DMS153 treated with DMSO at 0.1 percent for 48 hours (cell line): ENCODE results near the gene PTPRN2.

Experiments used
- DNase-seq: peaks from one replicate; lab custom pipeline; 2025; ENCODE audit not compliant: unreplicated experiment; lab: John Stamatoyannopoulos, UW

The PTPRN2 gene

DNA sequence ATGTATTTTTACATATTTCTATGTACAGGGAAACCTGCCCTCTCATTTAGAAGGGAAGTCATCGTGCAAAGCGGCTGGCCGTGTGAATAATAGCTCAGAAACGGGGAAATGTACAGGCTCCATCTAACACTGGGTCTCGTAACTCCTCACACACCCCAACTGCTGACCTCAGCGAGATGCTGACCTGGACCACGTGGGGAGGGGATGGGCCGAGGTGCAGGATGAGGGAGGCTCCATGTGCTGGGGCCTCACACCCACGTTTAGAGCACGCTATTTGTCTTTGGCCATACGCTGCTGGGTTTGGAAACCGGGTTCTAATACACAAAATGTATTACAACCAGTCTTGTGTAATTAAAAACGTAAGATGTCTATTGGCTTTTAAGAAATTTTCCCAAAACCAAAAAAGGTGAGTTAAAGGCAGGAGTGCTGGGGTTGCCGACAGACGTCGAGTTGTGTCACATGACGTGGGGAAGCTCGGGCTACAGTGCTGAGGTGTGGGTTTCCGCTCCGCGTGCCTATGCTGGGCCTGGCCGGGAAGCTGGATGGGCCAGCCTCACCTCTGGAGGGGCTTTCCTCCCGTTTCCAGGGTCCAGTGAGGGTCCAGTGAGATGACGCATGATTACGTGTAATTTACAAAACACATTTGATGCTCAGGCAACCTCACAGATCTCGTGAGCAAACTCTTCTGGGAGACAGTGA lies 1035.2 kb downstream of the PTPRN2 start:
- DNase-seq = no peak

GRCh38 chr7:157551325-157552070 lies 1036.1 kb downstream of the PTPRN2 start:
- no peak for DNase-seq

DNA sequence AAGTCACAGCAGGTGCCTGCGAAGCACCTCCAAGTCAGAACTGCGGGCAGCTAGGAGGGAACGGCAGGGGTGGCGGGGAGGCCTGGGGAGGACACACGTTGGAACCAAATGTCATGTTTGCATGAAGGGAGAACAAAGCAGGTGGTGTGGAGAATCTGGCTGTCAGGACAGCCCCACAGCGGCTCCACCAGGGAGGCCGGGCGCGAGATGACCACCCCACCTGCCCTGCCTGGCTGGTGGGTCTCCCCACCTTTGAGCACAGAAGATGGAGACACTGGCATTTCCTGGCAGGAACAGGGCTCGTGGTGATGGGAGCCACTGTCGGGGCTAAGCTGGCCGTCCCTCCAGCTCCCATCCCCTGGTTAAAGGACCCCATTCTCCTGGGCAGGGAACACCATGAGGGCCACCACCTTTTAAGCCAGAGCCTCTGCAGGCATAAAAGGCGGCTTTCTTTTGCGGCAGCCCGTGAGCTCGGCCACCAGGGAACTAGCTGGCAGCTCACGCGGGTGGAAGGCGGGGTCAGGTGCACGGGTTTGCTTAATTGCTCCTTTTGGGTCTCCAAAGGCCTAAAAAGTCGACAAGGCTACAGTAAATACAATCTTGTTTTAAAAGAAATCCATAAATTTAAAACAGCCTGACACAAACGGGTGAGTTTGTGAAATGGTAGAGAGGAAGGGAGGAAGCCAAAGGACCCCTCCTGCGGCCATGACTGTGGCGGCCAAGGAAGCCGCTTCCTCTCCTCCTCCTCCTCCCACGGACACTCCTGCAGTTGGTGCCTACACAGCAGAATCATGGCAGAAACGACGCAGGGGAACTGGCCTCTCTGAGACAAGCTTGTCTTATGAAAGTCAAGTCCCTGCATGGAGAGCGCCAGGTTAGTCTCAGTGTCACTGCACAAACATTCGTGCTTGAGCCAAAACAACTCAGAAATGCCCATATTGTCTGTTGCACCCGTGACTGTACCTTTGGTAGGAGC lies 1037.0 kb downstream of the PTPRN2 start:
- no peak for DNase-seq

GRCh38 chr7:157549612-157550299 lies 1037.9 kb downstream of the PTPRN2 start:
- no peak for DNase-seq

GRCh38 chr7:157548691-157549303 lies 1038.8 kb downstream of the PTPRN2 start:
- DNase-seq = no peak

GRCh38 chr7:157547611-157548010 lies 1040.0 kb downstream of the PTPRN2 start:
- DNase-seq = no peak

GRCh38 chr7:157547102-157547501 lies 1040.5 kb downstream of the PTPRN2 start:
- DNase-seq = no peak

DNA sequence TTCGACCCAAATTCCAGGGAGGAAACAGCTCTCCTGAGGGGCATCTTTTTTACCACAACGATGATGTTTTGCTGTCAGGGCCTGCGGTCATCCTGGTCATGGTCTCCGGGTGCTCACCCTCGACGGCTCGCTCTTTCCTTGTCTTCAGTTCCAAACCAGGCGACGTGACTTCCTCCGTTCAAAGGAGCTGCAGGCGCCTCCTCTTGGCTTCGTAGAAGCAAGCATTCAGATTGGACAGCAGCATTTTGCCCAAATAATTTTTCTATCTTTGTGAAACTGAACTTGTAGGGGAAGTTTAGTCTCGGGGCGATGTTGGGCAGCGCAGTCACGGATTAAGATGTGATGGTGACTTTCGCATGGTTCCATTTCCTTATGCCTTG lies 1042.0 kb downstream of the PTPRN2 start:
- DNase-seq = no peak

DNA sequence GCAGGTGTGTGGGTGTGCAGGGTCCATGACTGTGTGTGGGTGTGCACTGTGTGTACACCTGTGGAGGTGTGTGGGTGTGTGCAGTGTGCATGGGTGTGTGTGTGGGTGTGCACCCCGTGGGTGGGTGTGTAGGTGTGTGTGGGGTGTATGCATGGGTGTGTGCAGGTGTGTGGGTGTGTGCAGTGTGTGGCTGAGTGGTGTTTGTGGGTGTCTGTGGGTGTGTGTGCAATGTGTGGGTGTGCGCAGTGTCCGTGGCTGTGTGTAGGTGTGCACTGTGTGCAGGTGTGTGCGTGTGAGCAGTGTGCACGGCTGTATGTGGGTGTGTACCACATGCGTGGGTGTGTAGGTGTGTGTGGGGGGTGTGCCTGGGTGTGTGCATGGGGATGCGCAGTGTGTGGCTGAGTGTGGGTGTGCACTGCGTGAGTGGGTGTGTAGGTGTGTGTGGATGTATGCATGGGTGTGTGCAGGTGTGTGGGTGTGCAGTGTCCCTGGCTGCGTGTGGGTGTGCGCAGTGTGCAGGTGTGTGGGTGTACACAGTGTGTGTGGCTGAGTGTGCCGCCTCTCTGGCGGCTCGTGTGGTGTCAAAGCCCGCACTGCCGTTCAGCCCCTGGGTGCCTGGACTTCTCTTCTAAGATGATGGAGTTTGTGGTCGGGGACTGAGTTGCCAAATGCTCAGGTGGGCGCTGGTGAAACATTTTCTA lies 1042.5 kb downstream of the PTPRN2 start:
- no peak for DNase-seq

GRCh38 chr7:157544226-157544625 lies 1043.4 kb downstream of the PTPRN2 start:
- no peak for DNase-seq

- DNase-seq = no peak
These were observed 1043.8 kb downstream of the PTPRN2 start for GRCh38 chr7:157543791-157544190.

DNA sequence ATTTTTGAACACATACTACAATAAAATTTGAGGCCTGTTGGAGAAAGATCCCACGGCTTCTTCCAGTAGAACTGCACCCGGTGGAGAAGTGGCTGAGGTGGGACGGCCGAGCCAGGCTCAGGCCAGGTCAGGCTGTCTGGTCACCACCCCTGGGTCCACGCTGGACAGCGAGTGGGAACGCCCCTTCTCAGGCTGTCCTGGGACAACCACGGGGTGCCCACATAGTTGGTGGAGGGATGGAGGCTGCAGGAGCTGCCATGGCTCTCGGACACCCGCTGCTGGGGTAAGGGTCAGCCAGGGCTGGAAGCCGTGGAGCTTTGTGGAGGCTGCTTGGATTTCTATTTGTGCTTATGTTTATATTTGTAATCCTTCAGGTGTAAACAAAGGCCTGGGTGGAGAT lies 1044.3 kb downstream of the PTPRN2 start:
- no peak for DNase-seq

DNA sequence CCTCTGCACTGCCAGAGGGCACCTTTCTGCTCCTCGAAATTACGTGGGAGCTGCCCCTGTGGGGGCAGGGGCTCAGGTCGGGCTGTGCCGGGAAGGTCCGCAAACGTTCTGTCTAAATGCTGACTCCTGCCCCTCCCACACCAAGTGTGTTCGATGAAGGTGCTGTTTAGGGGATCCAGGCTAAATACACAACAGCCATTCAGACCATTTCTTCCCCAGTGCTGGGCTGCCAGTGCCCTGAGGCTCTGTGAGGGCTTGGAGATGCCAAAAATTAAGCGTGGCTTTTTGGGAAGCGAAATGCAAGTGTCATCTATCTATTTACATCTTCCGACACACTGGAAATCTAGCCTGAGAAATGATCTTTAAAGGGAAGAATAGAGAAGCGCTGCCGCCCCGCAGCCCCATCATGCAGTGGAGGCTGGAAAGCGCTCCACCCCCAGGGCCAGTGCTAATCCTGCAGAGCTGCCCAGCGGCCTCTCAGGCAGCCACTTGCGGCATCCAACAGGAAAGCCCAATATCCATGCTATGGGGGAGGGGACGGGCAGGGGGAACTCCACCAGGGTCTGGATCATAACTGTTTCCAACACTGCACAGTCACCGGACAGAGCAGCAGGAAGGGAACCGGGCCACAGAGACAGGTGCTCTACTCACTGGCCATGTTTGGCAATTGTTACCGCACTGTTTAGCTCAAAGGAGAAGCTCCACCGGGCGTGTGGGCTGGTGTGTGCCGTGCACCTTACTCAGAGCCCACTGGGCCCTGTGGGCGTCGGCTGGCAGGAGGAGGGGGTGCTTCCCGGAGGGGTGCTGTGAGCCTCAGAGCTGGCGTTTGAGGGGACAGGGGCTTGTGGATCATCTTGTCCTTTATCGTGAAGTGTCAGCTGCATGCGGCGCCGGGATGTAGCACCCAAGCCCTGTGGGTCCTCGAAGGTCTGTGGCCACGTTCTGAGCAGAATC lies 1045.3 kb downstream of the PTPRN2 start:
- DNase-seq = no peak

DNA sequence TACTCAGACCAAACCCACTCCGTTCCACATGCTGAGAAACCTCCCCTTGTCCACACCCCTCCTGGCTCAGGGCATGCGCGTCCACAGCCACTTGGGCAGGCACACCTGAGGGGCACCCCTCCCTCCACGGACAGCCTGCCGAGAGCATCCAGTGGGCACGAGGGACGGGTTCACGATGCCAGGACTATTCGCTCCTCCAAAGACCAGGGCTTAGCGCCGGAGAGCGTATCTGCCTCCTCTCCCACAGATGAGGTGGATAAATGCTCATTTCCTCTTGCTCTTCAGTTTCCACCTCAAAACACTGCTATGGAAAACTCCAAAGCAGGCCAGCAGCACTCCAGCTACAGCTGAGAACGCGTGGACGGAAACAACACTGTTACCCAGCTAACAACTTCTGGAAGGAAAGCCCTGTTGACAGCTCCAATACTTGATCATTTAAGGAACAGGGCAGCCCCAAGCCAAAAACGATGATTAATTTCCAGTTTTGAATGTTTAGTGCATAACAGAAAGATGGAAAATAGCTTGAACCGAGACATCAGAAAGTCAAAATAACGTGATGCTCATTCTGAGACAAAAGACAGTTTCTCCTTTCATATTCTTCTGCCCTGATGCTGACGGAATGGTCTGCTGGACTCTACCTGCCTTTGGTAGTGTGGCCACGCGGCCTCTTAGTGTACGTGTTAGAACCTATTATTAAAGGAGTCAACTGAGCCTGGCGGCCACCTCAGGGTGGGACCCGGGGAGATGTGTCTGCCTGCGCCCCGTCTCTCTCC lies 1046.1 kb downstream of the PTPRN2 start:
- DNase-seq = no peak

GRCh38 chr7:157540606-157541294 lies 1046.9 kb downstream of the PTPRN2 start:
- no peak for DNase-seq

GRCh38 chr7:157540020-157540419 lies 1047.6 kb downstream of the PTPRN2 start:
- DNase-seq = no peak

- DNase-seq = no peak
These were observed 1048.1 kb downstream of the PTPRN2 start for GRCh38 chr7:157539521-157539920.
